ENCODE data around the gene CEMIP. TPM values are rescaled to one million over a fixed set of nuclear protein-coding genes. Genes with fewer than 3 reads are reported as not detected.

Gene CEMIP
- total RNA-seq, 1 donor from 2014 or later: 0.44 TPM

DNA sequence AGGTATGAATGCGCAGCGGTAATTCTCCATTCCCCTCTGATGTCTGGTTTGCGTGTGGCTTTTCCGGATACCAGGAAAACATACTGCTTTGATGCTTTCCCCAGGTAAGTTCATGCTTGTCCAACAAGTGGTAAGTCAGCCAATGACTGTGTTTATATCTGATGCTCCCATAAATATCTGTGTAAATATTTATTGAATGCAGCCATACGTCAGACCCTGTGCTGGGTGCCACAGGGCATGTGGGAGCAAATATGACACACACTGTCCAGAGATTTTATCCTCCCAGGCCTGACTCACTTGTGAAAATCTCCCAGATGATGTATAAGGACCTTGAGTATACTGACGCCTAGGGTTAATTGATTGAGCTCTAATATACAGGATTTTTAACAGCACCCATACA is 29.6 kb upstream of the CEMIP start:
- Histone ChIP-seq H3K4me1 (peaks cover 4% of the 10 kb centered on the region), H3K27ac (replicated peaks) (no peak overlapping the region), H3K27me3 (ENCODE audit: low read depth) (no peaks in the 10 kb centered on the region), H3K36me3 (peaks cover 13% of the 10 kb centered on the region), H3K9me3 (replicated peaks) (no peaks in the 10 kb centered on the region), H3K4me3 (no peak overlapping the region)
- TF ChIP-seq CTCF (IDR thresholded peaks at IDR 0.05; ENCODE audit: borderline replicate concordance): no peak
- DNase-seq: no peak
- intact Hi-C loops (cut with micrococcal nuclease): no loop called here

DNA sequence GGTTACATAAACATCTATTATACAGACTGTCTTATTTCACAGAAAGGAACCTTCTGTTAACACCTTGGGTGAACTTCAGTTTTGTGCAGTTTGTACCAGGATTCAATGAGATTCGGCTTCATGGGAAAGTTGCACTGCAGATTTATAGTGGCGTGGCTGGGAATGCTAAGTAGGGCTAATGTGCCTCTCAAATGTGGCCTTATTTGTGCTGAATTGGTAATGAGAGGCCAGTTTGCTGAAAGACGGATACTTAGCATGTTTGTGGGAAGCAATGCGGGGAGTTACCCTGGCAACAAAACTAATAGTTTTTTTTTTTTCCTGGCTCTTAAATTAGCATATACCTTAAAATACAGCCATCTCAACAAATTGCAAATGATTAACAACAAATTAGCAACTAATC is 28.6 kb upstream of the CEMIP start:
- no peaks in the 10 kb centered on the region for H3K27me3 ChIP-seq (ENCODE audit: low read depth)
- no peak overlapping the region for H3K4me3 ChIP-seq
- intact Hi-C loops (cut with micrococcal nuclease): no loop called here
- no peak for TF ChIP-seq CTCF (IDR thresholded peaks at IDR 0.05; ENCODE audit: borderline replicate concordance)
- peaks cover 14% of the 10 kb centered on the region for H3K36me3 ChIP-seq
- no peak for DNase-seq
- no peaks in the 10 kb centered on the region for H3K4me1 ChIP-seq
- H3K27ac ChIP-seq (replicated peaks): no peak overlapping the region
- no peaks in the 10 kb centered on the region for H3K9me3 ChIP-seq (replicated peaks)

DNA sequence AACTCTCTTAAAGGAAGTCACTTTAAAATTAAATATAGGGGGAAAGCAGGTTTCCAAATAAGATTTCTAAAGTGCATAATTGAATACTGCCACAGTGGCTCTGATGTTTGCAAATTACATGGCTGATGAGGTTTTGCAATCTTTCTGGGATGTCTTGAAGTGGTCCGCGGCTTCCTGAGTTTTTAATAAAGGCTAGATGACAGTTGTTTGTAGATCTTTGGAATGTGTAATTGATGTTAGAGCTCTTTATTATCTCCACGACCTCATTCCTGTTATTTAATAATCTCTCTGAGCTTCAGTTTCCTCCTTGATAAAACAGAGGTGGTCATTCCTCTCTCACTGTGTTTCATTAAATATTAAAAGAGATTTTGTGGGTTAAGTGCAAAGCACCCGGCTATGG is 27.0 kb upstream of the CEMIP start:
- no peaks in the 10 kb centered on the region for H3K27me3 ChIP-seq (ENCODE audit: low read depth)
- H3K9me3 ChIP-seq (replicated peaks): no peaks in the 10 kb centered on the region
- no peak for TF ChIP-seq CTCF (IDR thresholded peaks at IDR 0.05; ENCODE audit: borderline replicate concordance)
- H3K36me3 ChIP-seq: peaks cover 14% of the 10 kb centered on the region
- H3K4me3 ChIP-seq: no peak overlapping the region
- no peaks in the 10 kb centered on the region for H3K4me1 ChIP-seq
- intact Hi-C loops (cut with micrococcal nuclease): no loop called here
- no peak overlapping the region for H3K27ac ChIP-seq (replicated peaks)
- no peak for DNase-seq

- Histone ChIP-seq H3K4me1 (no peaks in the 10 kb centered on the region), H3K27ac (replicated peaks) (no peak overlapping the region), H3K9me3 (replicated peaks) (no peaks in the 10 kb centered on the region), H3K4me3 (no peak overlapping the region), H3K27me3 (ENCODE audit: low read depth) (no peaks in the 10 kb centered on the region), H3K36me3 (peaks cover 14% of the 10 kb centered on the region)
- no peak for DNase-seq
- TF ChIP-seq CTCF (IDR thresholded peaks at IDR 0.05; ENCODE audit: borderline replicate concordance): no peak
- intact Hi-C loops (cut with micrococcal nuclease): no loop called here
Measured at GRCh38 chr15:80753161-80753560, 26.0 kb upstream of the CEMIP start.

DNA sequence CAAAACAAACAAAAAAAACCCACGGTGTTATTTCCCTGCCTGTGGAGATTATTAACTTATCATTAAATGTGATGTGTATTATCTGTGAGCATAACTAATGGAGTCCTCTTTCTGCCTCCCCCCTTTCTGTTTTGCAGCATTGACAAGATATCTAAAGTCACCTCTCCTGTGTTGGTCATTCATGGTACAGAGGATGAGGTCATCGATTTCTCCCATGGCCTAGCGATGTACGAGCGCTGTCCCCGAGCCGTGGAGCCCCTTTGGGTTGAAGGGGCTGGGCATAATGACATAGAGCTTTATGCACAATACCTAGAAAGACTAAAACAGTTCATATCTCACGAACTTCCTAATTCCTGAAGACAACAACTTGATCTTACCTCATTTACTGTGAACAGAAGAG is 25.2 kb upstream of the CEMIP start:
- H3K9me3 ChIP-seq (replicated peaks): no peaks in the 10 kb centered on the region
- H3K27ac ChIP-seq (replicated peaks): no peak overlapping the region
- no peak overlapping the region for H3K4me3 ChIP-seq
- H3K4me1 ChIP-seq: no peaks in the 10 kb centered on the region
- H3K27me3 ChIP-seq (ENCODE audit: low read depth): no peaks in the 10 kb centered on the region
- intact Hi-C loops (cut with micrococcal nuclease): no loop called here
- peaks cover 14% of the 10 kb centered on the region for H3K36me3 ChIP-seq
- no peak for DNase-seq
- no peak for TF ChIP-seq CTCF (IDR thresholded peaks at IDR 0.05; ENCODE audit: borderline replicate concordance)

DNA sequence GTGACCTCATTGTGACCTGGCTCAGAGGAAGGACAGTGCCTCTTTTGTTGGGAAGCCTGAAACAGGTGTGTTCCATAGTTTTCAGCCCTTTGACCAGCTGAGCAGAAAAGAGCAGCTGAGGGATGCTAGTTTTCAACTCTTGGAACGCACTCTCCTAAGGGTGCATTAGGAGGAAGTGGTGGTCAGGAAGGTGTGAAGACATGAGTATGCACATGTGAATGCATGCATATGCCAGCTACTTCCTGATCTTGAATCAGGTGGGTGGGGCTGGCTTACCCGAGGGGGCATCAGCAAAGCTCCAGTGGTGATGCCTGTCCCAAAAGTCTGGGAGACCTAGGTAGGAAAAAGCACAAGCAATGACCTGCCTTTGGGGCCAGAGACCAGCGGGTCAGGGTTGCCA is 23.3 kb upstream of the CEMIP start:
- H3K9me3 ChIP-seq (replicated peaks): no peaks in the 10 kb centered on the region
- H3K27ac ChIP-seq (replicated peaks): no peak overlapping the region
- no peak for TF ChIP-seq CTCF (IDR thresholded peaks at IDR 0.05; ENCODE audit: borderline replicate concordance)
- no peak overlapping the region for H3K4me3 ChIP-seq
- peaks cover 8% of the 10 kb centered on the region for H3K36me3 ChIP-seq
- no peak for DNase-seq
- H3K27me3 ChIP-seq (ENCODE audit: low read depth): no peaks in the 10 kb centered on the region
- H3K4me1 ChIP-seq: no peaks in the 10 kb centered on the region
- intact Hi-C loops (cut with micrococcal nuclease): no loop called here

All from left ventricle myocardium inferior (tissue), 1 donor.